ENCODE measurements around the gene ACYP2. TPM values are rescaled to one million over a fixed set of nuclear protein-coding genes. Genes with fewer than 3 reads are reported as not detected.

The ACYP2 gene
- total RNA-seq, 1 donor from 2014 or later, result 7.0 TPM

DNA sequence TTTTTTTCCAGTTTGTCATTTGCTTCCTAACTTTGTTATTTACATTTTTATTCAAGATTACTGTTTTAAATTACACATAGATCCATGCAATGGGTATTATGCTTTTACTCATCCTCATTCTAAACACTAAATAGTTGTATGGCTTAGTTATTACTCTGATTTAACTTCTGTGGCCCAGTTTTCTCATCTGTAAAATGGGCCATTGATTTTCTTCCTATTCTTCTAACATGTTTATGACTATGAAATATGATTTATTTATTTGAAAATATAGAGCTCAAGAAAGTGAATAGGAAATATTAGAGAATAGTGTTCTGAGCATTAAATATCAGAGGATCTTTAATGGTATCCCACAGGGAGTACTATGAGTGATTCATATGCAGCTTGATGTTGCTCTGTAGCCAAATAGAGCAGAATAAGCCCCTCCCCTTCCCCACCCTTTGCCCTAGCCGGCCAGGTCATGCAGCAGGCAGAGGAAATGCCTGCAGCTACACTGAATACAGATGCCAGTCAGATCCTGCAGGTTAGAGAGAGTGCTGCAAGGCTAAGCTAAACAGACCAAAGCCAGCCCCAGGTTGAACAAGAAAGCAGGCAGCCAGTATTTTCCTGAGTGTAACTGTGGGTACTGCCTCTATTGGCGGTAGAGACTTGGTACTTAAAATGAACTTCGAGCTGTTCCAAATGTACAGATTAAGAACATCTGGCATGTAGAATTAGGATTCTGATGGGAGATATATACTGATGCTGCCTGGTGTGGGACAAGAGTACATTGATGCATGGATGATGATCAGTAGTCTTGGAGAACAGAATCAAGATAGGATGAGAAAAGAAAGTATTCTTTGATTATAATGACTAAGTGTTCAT, 11.7 kb upstream of the ACYP2 start:
- H3K27ac Mint-ChIP-seq (ENCODE audit: unreplicated experiment), result no peak overlapping the region
- no peaks in the 10 kb centered on the region for H3K27me3 Mint-ChIP-seq (ENCODE audit: unreplicated experiment)
- H3K36me3 Mint-ChIP-seq (ENCODE audit: low read depth, unreplicated experiment), result no peaks in the 10 kb centered on the region
- H3K4me1 Mint-ChIP-seq (ENCODE audit: unreplicated experiment), result peaks cover 8% of the 10 kb centered on the region
- TF ChIP-seq, protein P1, sequence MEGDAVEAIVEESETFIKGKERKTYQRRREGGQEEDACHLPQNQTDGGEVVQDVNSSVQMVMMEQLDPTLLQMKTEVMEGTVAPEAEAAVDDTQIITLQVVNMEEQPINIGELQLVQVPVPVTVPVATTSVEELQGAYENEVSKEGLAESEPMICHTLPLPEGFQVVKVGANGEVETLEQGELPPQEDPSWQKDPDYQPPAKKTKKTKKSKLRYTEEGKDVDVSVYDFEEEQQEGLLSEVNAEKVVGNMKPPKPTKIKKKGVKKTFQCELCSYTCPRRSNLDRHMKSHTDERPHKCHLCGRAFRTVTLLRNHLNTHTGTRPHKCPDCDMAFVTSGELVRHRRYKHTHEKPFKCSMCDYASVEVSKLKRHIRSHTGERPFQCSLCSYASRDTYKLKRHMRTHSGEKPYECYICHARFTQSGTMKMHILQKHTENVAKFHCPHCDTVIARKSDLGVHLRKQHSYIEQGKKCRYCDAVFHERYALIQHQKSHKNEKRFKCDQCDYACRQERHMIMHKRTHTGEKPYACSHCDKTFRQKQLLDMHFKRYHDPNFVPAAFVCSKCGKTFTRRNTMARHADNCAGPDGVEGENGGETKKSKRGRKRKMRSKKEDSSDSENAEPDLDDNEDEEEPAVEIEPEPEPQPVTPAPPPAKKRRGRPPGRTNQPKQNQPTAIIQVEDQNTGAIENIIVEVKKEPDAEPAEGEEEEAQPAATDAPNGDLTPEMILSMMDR (IDR thresholded peaks at IDR 0.05; ENCODE audit: unreplicated experiment), result no peak
- no peak overlapping the region for H3K4me3 Mint-ChIP-seq (ENCODE audit: unreplicated experiment)
- DNase-seq (ENCODE audit: low spot score), result peak; percentile 52
- no peaks in the 10 kb centered on the region for H3K9me3 Mint-ChIP-seq (ENCODE audit: unreplicated experiment)

DNA sequence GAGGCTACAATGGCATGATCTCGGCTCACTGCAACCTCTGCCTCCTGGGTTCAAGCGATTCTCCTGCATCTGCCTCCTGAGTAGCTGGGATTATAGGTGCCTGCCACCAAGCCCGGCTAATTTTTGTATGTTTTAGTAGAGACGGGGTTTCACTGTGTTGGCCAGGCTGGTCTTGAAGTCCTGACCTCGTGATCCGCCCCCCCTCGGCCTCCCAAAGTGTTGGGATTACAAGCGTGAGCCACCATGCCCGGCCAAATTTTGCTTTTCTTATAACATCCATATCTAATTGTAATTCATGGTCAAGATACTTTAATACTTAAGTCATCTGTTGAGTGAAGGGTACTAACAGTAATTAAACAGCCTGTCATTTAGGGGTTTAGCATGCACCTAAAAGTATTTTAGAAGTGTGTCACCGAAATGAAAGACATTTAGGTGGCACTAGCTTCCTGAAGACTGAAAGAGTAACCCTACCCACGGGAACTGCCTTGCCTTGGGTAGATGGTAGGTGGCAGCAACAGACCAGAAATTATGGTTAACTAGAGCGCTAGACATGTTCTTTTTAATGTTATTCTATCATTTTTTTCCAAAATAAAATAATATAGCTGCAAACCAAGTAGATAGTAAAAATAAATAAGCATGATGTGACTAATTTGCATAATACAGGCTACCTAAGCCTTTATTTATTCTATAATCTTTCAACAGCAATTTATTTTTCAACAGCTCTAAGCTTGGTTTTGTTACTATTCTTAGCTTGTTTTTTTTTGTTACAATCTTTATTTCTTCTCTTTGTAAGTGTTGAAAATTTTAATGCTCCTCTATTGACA, 8.6 kb upstream of the ACYP2 start:
- Mint-ChIP-seq H3K4me3 (ENCODE audit: unreplicated experiment) (no peak overlapping the region), H3K9me3 (ENCODE audit: unreplicated experiment) (no peaks in the 10 kb centered on the region), H3K4me1 (ENCODE audit: unreplicated experiment) (peaks cover 4% of the 10 kb centered on the region), H3K27ac (ENCODE audit: unreplicated experiment) (no peak overlapping the region), H3K36me3 (ENCODE audit: low read depth, unreplicated experiment) (no peaks in the 10 kb centered on the region), H3K27me3 (ENCODE audit: unreplicated experiment) (no peaks in the 10 kb centered on the region)
- TF ChIP-seq, protein P1 (IDR thresholded peaks at IDR 0.05; ENCODE audit: unreplicated experiment), result no peak
- DNase-seq (ENCODE audit: low spot score), result peak; percentile 33

DNA sequence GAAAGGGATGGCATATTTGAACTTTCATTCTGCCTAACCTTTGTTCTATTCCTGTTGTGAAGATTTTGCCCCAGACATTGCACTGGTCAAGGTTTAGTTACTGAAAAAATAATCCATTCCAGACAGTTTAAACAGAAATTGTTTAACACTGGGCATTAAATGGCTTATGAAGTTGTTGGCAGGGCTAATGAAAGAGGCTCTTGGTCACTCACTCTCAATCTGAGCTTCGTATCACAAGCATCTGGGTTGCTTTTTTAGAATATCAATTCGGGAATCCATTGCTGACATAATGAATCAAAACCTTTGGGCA, 8.0 kb upstream of the ACYP2 start:
- Mint-ChIP-seq H3K4me3 (ENCODE audit: unreplicated experiment) (no peak overlapping the region), H3K27me3 (ENCODE audit: unreplicated experiment) (no peaks in the 10 kb centered on the region), H3K9me3 (ENCODE audit: unreplicated experiment) (no peaks in the 10 kb centered on the region), H3K27ac (ENCODE audit: unreplicated experiment) (no peak overlapping the region), H3K36me3 (ENCODE audit: low read depth, unreplicated experiment) (no peaks in the 10 kb centered on the region), H3K4me1 (ENCODE audit: unreplicated experiment) (peaks cover 4% of the 10 kb centered on the region)
- DNase-seq (ENCODE audit: low spot score), result no peak
- TF ChIP-seq, protein P1 (IDR thresholded peaks at IDR 0.05; ENCODE audit: unreplicated experiment), result no peak

DNA sequence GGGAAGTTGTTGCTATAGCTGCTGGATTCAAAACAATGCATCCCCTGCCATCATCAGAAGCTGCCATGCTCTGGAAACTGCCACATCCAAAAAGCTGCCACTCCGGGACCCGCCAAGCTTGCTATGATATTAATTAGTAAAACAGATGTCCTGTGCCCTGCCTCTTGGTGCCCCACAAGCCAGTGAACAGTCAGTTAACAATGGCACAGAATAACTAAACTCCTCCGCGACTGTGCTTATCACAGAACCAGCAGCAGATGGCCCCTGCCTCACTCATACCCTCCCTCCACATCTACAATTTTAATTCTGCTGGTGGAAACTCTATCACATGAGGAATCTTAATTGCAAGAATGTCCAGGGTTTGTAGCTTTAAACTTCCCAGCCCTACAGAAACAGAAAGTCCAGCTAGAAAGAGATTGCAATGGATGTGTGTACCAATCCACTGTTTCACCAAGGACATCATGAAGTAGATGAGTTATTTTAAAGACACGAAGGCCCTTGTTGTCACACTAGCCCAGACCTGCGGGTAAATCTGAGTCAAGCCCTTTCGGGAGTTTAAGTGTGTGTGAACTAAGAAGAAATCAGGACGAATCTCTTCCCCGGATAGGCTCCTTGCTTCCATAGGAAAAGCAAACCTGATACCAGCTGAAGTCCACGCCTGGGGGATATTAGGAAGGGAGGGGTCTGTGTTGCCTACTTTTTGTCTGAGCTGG, 7.4 kb upstream of the ACYP2 start:
- Mint-ChIP-seq H3K4me1 (ENCODE audit: unreplicated experiment) (peaks cover 4% of the 10 kb centered on the region), H3K27me3 (ENCODE audit: unreplicated experiment) (no peaks in the 10 kb centered on the region), H3K4me3 (ENCODE audit: unreplicated experiment) (no peak overlapping the region), H3K27ac (ENCODE audit: unreplicated experiment) (no peak overlapping the region), H3K36me3 (ENCODE audit: low read depth, unreplicated experiment) (no peaks in the 10 kb centered on the region), H3K9me3 (ENCODE audit: unreplicated experiment) (no peaks in the 10 kb centered on the region)
- TF ChIP-seq, protein P1 (IDR thresholded peaks at IDR 0.05; ENCODE audit: unreplicated experiment), result no peak
- DNase-seq (ENCODE audit: low spot score), result no peak

All from endothelial cell (in vitro differentiated cells).